Endothelial cell of umbilical vein (primary cell): Measurements from ENCODE around the gene C2orf76. TPM values are rescaled to one million over a fixed set of nuclear protein-coding genes. Genes with fewer than 3 reads are reported as not detected.

Experiments
- BruUV-seq: library from RNA; stranded (reverse); fragments of 400-500 nt; replicated peaks from 2 replicates; lab custom pipeline; 2021; lab: Mats Ljungman, UMichigan
- CTCF ChIA-PET: fragments of 300-600, 350-600 bp; sonication (Branson Sonifier 250); formaldehyde crosslinking; loops from one replicate; lab custom pipeline; 2021; ENCODE audit warnings: antibody characterized with exemption, inconsistent platforms; lab: Charles Lee
- POLR2A ChIA-PET: fragments of 300-600, 350-600 bp; sonication (Branson Sonifier 250); formaldehyde crosslinking; loops from one replicate; lab custom pipeline; 2021; ENCODE audit warnings: antibody characterized with exemption, inconsistent platforms; lab: Charles Lee
- DNase-seq: peaks from one replicate; pipeline ENCODE4 v3.0.0-alpha.2; 2011; ENCODE audit warnings: low read depth, low spot score
- FAIRE-seq: peaks from 2 replicates; lab custom pipeline; 2011; peaks lifted over from hg19 to GRCh38; lab: Jason Lieb, UNC
- H2AFZ ChIP-seq: 2 replicates; pipeline ENCODE4 v1.6.0; 2012; ENCODE audit warnings: low read depth, low read length, control low read depth, inconsistent platforms
- H3K27ac ChIP-seq: 2 replicates; pipeline ENCODE4 v1.5.1; 2011; ENCODE audit warnings: low read depth, mild to moderate bottlenecking, control low read depth, low read length, moderate library complexity; ENCODE audit not compliant: insufficient read depth
- H3K27me3 ChIP-seq, 2 experiments: 2 replicates each; pipeline versions ENCODE4 v1.6.0 to v1.6.1; 2011; ENCODE audit warnings: low read length in 2 of 2, mixed read lengths in 1 of 2; ENCODE audit not compliant: control insufficient read depth in 2 of 2, insufficient read depth in 2 of 2
- H3K36me3 ChIP-seq, 2 experiments: 2 replicates in 1 of 2; 3 replicates in 1 of 2; pipeline ENCODE4 v1.5.1; 2011; ENCODE audit warnings: low read length in 2 of 2, mild to moderate bottlenecking in 1 of 2, moderate library complexity in 1 of 2; ENCODE audit not compliant: control insufficient read depth in 2 of 2, insufficient read depth in 2 of 2; ENCODE audit errors: extremely low read depth in 1 of 2
- H3K4me1 ChIP-seq: 3 replicates; pipeline ENCODE4 v1.5.1; 2011; ENCODE audit warnings: mild to moderate bottlenecking, low read length; ENCODE audit not compliant: control insufficient read depth, insufficient read depth; ENCODE audit errors: extremely low read depth
- H3K4me2 ChIP-seq: 2 replicates; pipeline ENCODE4 v1.6.1; 2011; ENCODE audit warnings: low read length, control low read depth, mixed read lengths; ENCODE audit not compliant: insufficient read depth
- H3K4me3 ChIP-seq, 3 experiments: fragments of 200-600 bp in 1 of 3; sonication (generic), shearing (Covaris generic) in 1 of 3; replicated peaks in 1 of 3; 2 replicates each; pipeline ENCODE4 v1.5.1; 2011 to 2016; ENCODE audit warnings: control low read depth in 3 of 3, low read length in 3 of 3, mild to moderate bottlenecking in 2 of 3, inconsistent platforms in 1 of 3, low read depth in 1 of 3, moderate library complexity in 1 of 3; ENCODE audit not compliant: insufficient read depth in 1 of 3
- H3K79me2 ChIP-seq: 2 replicates; pipeline ENCODE4 v1.6.0; 2012; ENCODE audit warnings: low read length, inconsistent platforms; ENCODE audit not compliant: control insufficient read depth, insufficient read depth
- H3K9ac ChIP-seq: replicated peaks from 2 replicates; pipeline ENCODE3; 2011; ENCODE audit warnings: low read length, control low read depth; ENCODE audit not compliant: insufficient read depth; ENCODE audit errors: extremely low read depth
- H3K9me1 ChIP-seq: replicated peaks from 3 replicates; pipeline ENCODE4 v1.6.0; 2011; ENCODE audit warnings: mild to moderate bottlenecking, low read length; ENCODE audit not compliant: control insufficient read depth, insufficient read depth; ENCODE audit errors: extremely low read depth
- H3K9me3 ChIP-seq: replicated peaks from 2 replicates; pipeline ENCODE4 v1.5.1; 2012; ENCODE audit warnings: low read length, inconsistent platforms; ENCODE audit not compliant: control insufficient read depth, insufficient read depth
- H4K20me1 ChIP-seq: replicated peaks from 2 replicates; pipeline ENCODE3; 2011; ENCODE audit warnings: mild to moderate bottlenecking, low read length; ENCODE audit not compliant: control insufficient read depth, insufficient read depth; ENCODE audit errors: extremely low read depth
- EZH2 ChIP-seq: IDR thresholded peaks from 2 replicates; pipeline ENCODE4 v1.6.1; 2012; ENCODE audit warnings: borderline replicate concordance, low read depth, mild to moderate bottlenecking, moderate library complexity, low read length, inconsistent platforms; ENCODE audit not compliant: severe bottlenecking
- FOS ChIP-seq: IDR thresholded peaks from 2 replicates; pipeline ENCODE4 v1.6.1; 2011; ENCODE audit warnings: mild to moderate bottlenecking, low read length, moderate library complexity, borderline replicate concordance; ENCODE audit not compliant: insufficient read depth
- GATA2 ChIP-seq: IDR thresholded peaks from 2 replicates; pipeline ENCODE4 v1.7.0; 2011; ENCODE audit warnings: low read depth, mild to moderate bottlenecking, moderate library complexity, mixed read lengths, low read length; ENCODE audit not compliant: insufficient read length, insufficient read depth
- JUN ChIP-seq: IDR thresholded peaks from 2 replicates; pipeline ENCODE4 v1.6.1; 2011; ENCODE audit warnings: borderline replicate concordance, low read depth; ENCODE audit not compliant: insufficient read length, insufficient read depth
- MYC ChIP-seq: IDR thresholded peaks from one replicate; pipeline ENCODE4 v1.6.1; 2011; ENCODE audit warnings: mild to moderate bottlenecking, low read depth, low read length
- POLR2A ChIP-seq: IDR thresholded peaks from 2 replicates; pipeline ENCODE4 v1.6.1; 2012; ENCODE audit warnings: low read depth, mild to moderate bottlenecking, control low read depth, low read length
- POLR2AphosphoS5 ChIP-seq: IDR thresholded peaks from 2 replicates; pipeline ENCODE4 v1.6.1; 2012; ENCODE audit warnings: low read depth, mild to moderate bottlenecking, control low read depth, low read length, moderate library complexity; ENCODE audit not compliant: insufficient read depth
- dilution Hi-C: fragments of 300-500 bp; cut with MboI; formaldehyde crosslinking; loops from one replicate; pipeline ENCODE4 v1.15.0; 2019; ENCODE audit warnings: low sequenced_read_pairs; ENCODE audit not compliant: extremely low pct_ligation_motif_present
- intact Hi-C: fragments of 100-400 bp; cut with micrococcal nuclease; formaldehyde crosslinking; loops from one replicate; pipeline ENCODE4 v1.10.0; 2022
- polyA plus RNA-seq, 4 experiments: library from polyadenylated mRNA; depleted of rRNA in 3 of 4; stranded (reverse) in 3 of 4; unstranded in 1 of 4; fragments of >200 nt; gene quantifications; 2 replicates each; pipeline versions ENCODE4 v1.2.1 to v1.2.3, GENCODE V29; 2011 to 2012; ENCODE audit warnings: missing spikeins in 1 of 4
- total RNA-seq: library from RNA; stranded (reverse); gene quantifications from 2 replicates; pipeline ENCODE4 v1.2.3, GENCODE V29; 2021
- TF ChIP-seq, protein P1 (sequence below): IDR thresholded peaks from 2 replicates; pipeline ENCODE4 v1.6.1; 2011; ENCODE audit not compliant: insufficient read depth, insufficient read length
- TF ChIP-seq, protein P2 (sequence below), 2 donors: IDR thresholded peaks; 1 replicate in 1 of 2; 2 replicates in 1 of 2; pipeline ENCODE4 v1.5.1; 2011; ENCODE audit warnings: low read length in 2 of 2, mild to moderate bottlenecking in 2 of 2, moderate library complexity in 2 of 2, control low read depth in 1 of 2, inconsistent platforms in 1 of 2, low read depth in 1 of 2; ENCODE audit not compliant: insufficient read depth in 1 of 2; ENCODE audit errors: extremely low read depth in 1 of 2

Gene C2orf76
- total and polyA plus RNA-seq, 2 donors (not counting 3 experiments of a cell fraction or from before 2014, with no cell fraction given), result 7.4 to 12.1 TPM

DNA sequence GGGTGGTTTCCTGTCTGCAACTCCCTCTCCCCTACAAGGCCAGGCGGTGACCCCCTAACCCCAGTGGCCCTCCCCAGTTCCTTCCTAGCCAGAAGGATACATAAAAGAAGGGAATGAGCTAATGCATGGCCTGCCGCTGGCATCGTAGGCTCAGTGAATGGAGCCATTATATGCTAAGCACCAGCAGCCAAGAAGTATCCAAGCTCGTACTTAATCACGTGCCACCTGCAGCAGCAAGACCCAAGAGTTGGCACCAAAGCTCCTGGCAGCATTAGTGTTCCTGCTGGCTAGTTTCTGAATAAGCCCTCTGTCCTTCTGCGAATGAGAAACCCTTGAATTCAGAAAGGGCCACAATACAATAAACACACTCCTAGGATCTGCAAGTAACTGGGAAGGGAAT lies 4.5 kb upstream of the C2orf76 start:
- POLR2A ChIA-PET, result no interaction called here
- peaks cover 22 to 33% of the 10 kb centered on the region in 2 experiments for H3K36me3 ChIP-seq
- no peaks in the 10 kb centered on the region for H3K9me3 ChIP-seq
- no TSS peak for BruUV-seq
- H3K79me2 ChIP-seq, result peaks cover 20% of the 10 kb centered on the region
- no peak overlapping the region for H3K27ac ChIP-seq
- DNase-seq (no peak), FAIRE-seq (no peak)
- no peaks in the 10 kb centered on the region for H3K27me3 ChIP-seq
- H3K4me1 ChIP-seq, result peaks cover 12% of the 10 kb centered on the region
- no peak overlapping the region for H3K4me3 ChIP-seq
- no peak overlapping the region for H3K9ac ChIP-seq
- H4K20me1 ChIP-seq, result peaks cover 2% of the 10 kb centered on the region
- intact Hi-C loops, result no loop called here
- no peaks in the 10 kb centered on the region for H3K9me1 ChIP-seq
- CTCF ChIA-PET, result no interaction called here
- TF ChIP-seq POLR2AphosphoS5 (no peak), MYC (no peak), EZH2 (no peak), POLR2A (no peak), JUN (no peak), GATA2 (no peak), FOS (no peak)
- TF ChIP-seq, protein P1, sequence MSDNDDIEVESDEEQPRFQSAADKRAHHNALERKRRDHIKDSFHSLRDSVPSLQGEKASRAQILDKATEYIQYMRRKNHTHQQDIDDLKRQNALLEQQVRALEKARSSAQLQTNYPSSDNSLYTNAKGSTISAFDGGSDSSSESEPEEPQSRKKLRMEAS, result no peak
- TF ChIP-seq, protein P2, sequence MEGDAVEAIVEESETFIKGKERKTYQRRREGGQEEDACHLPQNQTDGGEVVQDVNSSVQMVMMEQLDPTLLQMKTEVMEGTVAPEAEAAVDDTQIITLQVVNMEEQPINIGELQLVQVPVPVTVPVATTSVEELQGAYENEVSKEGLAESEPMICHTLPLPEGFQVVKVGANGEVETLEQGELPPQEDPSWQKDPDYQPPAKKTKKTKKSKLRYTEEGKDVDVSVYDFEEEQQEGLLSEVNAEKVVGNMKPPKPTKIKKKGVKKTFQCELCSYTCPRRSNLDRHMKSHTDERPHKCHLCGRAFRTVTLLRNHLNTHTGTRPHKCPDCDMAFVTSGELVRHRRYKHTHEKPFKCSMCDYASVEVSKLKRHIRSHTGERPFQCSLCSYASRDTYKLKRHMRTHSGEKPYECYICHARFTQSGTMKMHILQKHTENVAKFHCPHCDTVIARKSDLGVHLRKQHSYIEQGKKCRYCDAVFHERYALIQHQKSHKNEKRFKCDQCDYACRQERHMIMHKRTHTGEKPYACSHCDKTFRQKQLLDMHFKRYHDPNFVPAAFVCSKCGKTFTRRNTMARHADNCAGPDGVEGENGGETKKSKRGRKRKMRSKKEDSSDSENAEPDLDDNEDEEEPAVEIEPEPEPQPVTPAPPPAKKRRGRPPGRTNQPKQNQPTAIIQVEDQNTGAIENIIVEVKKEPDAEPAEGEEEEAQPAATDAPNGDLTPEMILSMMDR (IDR thresholded peaks at IDR 0.05; ENCODE audit: extremely low read depth in 1 of 2, insufficient read depth in 1 of 2, low read depth in 1 of 2, low read length in 2 of 2), result no peak
- no peak overlapping the region for H2AFZ ChIP-seq
- dilution Hi-C loops, result no loop called here
- no peak overlapping the region for H3K4me2 ChIP-seq
